Activated naive CD4-positive, alpha-beta T cell treated with anti-CD3 and anti-CD28 coated beads, Interleukin-2, amount 50 U/mL, for 72 hours (primary cell): ENCODE results near the gene RC3H1. TPM values are rescaled to one million over a fixed set of nuclear protein-coding genes. Genes with fewer than 3 reads are reported as not detected.

Experiments
- ATAC-seq, 2 donors: fragments of 150-1000 bp; cut with Tn5 transposase; 2 replicates each; pipeline ENCODE4 v1.10.0; 2021; ENCODE audit warnings: mild to moderate bottlenecking in 2 of 2, moderate library complexity in 2 of 2
- DNase-seq, 2 donors: peaks; one replicate each; pipeline ENCODE4 v3.0.0; 2021 to 2022; ENCODE audit warnings: low spot score in 2 of 2
- H3K27ac Mint-ChIP-seq, 2 donors: one replicate each; pipeline ENCODE4 v1.8.0; 2022; ENCODE audit warnings: mild to moderate bottlenecking in 2 of 2, mixed read lengths in 2 of 2
- H3K36me3 Mint-ChIP-seq, 2 donors: one replicate each; pipeline ENCODE4 v1.8.0; 2022; ENCODE audit warnings: mixed read lengths in 2 of 2
- H3K9me3 Mint-ChIP-seq, 2 donors: one replicate each; pipeline ENCODE4 v1.8.0; 2022; ENCODE audit warnings: mixed read lengths in 2 of 2
- total RNA-seq, 2 donors: library from RNA; stranded (reverse); gene quantifications; one replicate each; pipeline ENCODE4 v1.2.3, GENCODE V29; 2022

The RC3H1 gene
- total RNA-seq, 2 donors from 2014 or later: 27.4 to 50.1 TPM

- H3K9me3 Mint-ChIP-seq: no peaks in the 10 kb centered on the region
- H3K36me3 Mint-ChIP-seq: peaks cover 14 to 21% of the 10 kb centered on the region in 2 donors
- no peak overlapping the region for H3K27ac Mint-ChIP-seq
- peak; percentile 26 to 72 for ATAC-seq
- no peak for DNase-seq
These were observed 135.2 kb downstream of the RC3H1 start for GRCh38 chr1:173886746-173887611.

GRCh38 chr1:173884701-173885100 lies 137.5 kb downstream of the RC3H1 start:
- H3K27ac Mint-ChIP-seq: no peak overlapping the region
- ATAC-seq (no peak), DNase-seq (no peak)
- H3K36me3 Mint-ChIP-seq: peaks cover 14% of the 10 kb centered on the region in 2 donors
- H3K9me3 Mint-ChIP-seq: no peaks in the 10 kb centered on the region

Other genes with a start within 250 kb of the RC3H1 start
- 10 to 100 TPM; 31.1 to 40.7 TPM for gene DARS2, start 197.7 kb downstream of the RC3H1 start, total RNA-seq
- gene CENPL, start 197.5 kb downstream of the RC3H1 start, total RNA-seq: 10 to 100 TPM; 29.5 to 30.4 TPM
- 100 to 1,000 TPM; 846 to 962 TPM for gene GAS5, start 154.4 kb downstream of the RC3H1 start, total RNA-seq
- 10 to 100 TPM in 1 of 2 donors, 1 to 10 TPM in 1; 9.5 to 21.4 TPM for gene ZBTB37, start 154.0 kb downstream of the RC3H1 start, total RNA-seq
- under 1 TPM in 1 of 2 donors, not detected in 1; 0.27 TPM for gene SERPINC1, start 105.0 kb downstream of the RC3H1 start, total RNA-seq
- 10 to 100 TPM; 24.0 to 26.8 TPM for gene RABGAP1L, start 137.2 kb upstream of the RC3H1 start, total RNA-seq